Stimulated activated CD8-positive, alpha-beta memory T cell treated with anti-CD3 and anti-CD28 coated beads, Interleukin-12 subunit alpha, Interleukin-12 subunit beta, amount 100 ng/mL, for 4 hours (primary cell): ENCODE results near the gene PDE6B.
"Not testable (repeated sequence)": the region's sequence is repeated elsewhere in the genome, so short reads cannot be mapped to it uniquely, and the experiment has no call there.

Experiments
- DNase-seq: peaks from one replicate; pipeline ENCODE4 v3.0.0-alpha.2; 2020; ENCODE audit warnings: low read depth

The PDE6B gene

DNA sequence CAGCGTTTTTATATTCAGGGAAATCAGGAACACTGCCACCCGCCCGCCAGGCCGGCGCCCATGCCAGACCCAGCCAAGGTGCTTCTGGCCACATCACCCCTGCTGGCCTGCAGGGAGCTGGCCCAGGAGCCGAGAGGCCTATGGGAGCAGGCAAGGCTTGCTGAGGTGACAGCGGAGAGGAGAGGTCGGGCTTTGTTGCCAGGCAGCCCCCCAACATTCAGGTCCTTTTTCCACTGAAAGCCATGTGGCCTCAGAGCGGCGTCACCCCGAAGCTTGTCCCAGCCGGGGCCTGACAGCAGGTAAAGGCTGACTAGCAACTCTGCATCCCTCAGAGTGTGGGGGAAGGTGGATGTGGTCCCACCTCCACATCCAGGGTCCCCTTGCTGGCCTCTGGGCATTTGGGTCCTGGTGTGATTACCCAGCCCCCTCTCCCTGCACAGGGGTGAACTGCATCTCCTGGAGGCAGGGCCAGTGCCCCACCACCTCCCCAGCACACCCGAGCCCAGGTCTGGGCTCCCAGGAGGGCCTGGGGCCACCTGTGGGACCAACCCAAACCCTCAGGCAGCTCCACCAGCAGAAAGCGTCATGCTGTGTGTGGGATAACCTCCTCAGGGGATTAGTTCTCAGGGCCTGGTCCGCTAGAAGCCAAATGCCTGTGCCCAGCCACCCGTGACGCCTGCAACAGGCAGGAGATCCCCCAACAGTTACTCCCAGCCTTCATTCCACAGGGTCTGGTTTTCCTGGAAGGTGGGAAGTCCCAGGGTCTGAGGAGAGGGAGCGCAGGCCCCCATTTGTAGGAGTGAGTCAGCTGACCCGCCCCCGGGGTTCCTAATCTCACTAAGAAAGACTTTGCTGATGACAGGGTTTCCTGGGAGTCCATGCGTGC lies at the start of gene PDE6B:
TSS of gene PDE6B (plus strand) at position 869 of the 886 bp plus-strand sequence. CDS start 54 bp downstream, outside the sequence.
- DNase-seq = no peak

DNA sequence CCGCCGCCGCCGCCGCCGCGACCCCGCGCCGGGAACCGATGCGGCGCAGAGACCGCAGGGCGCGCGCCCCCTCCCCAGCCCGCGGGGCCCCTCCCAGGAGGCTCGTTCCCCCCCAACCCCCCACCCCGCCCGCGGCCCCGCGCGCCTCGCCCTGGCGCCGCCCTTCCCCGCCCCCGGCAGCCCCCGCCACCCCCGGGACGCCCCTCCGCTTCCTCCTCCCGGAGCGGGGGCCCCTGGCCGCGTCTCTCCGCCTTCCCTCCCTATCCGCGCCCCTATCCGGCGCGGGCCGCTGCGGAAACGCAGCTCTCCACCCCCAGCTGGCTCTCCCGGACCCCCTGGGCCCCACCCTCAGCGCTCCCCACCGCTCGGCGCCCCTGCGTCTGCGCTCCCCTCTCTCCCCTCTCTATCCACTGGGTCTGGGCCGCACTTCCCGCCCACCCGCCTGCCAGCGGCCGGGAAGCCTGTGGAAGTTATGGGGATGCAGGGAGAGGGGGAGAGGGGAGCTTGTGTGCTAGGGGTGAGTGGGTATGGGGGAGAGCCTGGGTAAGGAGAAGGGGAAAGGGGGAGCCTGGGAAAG lies 49.0 kb upstream of the PDE6B start, which contains the start of gene TMEM271:
TSS of gene TMEM271 (minus strand) at position 51 of the 577 bp plus-strand sequence. CDS start 233 bp downstream, outside the sequence.
- DNase-seq = no peak

DNA sequence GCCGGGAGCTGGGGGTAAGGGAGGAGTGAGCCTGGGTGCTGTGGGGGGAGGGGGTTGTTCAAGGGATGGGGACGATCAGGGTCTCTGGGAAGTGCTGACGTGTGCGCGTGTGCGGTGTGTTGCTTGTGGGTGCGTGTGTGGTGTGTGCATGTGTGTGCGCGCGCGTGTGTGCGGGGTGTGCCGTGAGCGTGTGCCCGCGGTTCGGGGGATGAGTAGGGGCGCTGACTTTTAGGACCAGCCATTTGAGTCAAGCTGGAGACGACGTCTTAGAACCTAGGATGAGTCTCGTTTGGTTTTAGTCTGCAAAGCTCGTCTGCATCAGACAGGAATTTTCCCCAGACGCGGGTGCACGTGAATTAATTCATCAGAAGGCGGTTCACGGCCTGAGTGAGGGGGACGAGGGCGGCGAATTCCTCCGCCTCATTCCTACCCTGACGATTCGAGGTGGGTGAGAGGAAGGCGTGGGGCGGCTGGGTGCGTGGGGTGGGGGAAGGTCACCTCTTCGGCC lies 48.3 kb upstream of the PDE6B start:
- DNase-seq = no peak

DNA sequence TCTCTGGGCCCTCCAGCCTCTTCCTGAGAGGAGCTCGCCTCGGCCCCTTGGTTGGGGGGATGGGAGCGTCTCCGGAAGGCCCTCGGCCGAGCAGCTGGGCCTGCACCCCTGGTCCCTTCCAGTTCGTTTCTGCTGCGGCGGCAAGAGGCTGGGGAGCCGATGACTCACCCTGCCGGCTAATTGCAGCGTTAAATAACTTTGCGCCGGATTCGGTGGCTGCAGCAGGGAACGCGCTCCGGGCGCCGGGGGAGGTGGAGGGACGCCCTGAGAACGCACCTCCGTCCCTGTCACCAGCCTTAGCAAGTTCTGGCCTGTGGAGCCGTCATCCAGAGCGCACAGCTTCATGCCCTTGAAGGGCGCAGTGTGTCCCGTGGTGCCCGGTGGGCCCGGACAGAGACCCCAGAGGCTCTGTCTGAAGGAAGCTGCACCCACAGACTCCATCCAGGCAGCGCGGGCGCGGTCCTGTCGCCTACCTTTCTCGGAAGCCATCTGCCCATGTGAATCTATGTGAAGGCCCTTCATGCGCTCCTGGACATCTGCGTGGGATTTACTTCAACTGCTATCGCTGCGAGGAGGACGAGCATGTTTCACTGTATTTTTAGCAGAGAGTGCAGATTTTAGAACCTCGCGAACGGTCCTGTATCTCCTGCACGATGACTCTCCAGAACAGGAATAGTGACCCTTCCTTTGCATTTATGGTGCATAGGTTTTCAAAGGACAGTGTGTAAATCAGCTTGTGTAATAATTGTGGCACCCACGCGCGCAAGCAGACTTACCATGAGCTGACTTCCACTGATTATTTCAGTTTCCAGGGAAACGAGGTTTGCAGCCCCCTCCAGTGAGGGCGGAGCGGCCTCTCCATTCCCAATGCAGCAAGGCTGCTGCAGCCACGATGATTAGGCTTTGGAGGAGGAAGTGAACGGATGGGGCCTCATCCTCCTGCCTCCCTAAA lies 47.6 kb upstream of the PDE6B start:
- DNase-seq = no peak

DNA sequence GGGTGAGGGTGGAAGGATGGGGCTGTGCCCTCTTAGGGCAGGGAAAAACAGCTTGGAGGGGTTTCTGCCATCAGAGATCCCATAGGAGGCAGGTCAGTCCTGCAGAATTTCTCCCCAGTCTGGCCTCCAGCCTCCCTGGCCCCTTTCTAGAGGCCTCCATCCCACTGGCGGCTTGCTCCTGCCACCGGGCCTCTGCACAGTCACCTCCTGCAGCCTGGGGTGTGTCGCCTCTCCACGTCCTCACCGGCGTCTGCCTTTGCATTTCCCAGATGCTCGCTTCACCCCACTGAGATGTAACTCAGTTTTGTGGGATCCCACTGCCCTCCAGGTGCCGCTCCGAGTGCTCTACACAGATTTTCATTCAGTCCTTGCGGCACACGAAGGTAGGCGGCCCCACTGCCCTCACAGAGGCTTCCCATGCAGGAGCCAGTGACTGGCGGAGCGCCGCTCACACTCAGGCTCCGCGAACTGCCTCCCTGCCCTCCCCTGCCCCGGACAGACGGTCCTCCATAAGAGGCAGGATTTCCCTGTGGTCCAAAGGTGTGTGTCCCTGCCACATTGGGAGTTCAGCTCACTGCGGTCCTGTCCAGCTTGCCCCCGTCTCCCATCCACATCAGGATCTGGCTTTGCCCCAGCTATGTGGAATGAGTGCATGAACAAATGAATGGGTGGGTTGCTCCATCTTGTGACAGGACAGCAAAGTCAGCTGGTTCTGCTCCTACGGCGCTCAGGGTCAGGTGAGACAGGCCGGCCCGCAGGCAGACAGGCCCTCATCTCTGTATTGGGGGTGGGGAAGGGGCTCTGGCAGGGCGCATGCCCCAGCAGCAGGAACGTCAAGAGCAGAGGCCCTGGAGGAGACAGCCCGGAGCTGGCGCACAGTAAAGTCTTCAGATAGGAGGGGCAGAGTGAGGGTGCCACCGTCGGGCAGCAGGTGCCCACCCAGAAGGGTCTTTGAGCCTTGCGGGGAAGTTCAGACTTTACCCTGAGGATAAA lies 46.6 kb upstream of the PDE6B start:
- DNase-seq = no peak

DNA sequence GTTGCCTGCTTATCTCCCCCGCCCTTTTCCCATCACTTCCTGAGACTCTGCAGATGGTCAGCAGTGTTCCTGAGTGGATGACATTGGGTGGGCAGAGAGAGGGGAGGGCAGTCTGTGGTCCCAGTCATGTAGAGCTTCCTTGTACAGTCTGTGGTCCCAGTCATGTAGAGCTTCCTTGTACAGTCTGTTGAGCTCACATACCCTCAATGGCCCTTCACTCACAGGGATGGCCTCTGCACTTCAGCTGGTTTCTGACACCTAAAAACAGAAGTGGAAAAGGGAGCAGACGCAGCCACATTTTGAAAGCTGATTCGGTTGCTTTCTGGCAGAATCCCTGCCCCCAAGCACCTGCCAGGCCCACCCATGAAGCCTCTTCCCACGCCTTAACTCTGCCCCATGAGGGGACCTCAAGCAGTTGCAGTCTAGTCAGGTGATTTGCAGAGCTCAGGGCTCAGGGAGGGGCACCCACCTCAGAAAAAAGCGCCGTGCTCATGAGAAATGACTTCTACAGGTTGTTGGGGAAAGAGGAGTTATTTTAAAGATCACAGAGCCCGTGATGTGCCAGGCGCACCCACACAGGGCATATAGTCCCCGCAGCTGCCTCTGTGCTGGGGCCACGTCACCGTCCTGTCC lies 45.7 kb upstream of the PDE6B start:
- DNase-seq = no peak

DNA sequence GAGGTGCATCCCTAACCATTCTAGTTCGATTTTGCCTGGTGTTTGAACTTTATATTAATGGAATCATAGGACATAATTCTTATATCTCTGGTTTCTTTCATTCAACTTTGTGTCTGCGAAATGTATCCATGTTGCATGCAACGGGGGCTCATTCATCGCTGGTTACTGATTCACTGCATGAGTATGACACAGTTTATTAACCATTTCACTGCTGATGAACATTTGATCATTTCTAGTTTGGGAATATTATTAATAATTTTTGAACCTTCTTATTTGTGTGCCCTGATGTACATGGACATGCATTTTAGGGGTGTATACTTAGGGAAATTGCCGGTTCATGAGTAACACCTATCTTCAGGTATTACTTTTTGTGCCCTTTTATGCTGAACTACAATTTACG lies 44.2 kb upstream of the PDE6B start:
- DNase-seq = no peak

DNA sequence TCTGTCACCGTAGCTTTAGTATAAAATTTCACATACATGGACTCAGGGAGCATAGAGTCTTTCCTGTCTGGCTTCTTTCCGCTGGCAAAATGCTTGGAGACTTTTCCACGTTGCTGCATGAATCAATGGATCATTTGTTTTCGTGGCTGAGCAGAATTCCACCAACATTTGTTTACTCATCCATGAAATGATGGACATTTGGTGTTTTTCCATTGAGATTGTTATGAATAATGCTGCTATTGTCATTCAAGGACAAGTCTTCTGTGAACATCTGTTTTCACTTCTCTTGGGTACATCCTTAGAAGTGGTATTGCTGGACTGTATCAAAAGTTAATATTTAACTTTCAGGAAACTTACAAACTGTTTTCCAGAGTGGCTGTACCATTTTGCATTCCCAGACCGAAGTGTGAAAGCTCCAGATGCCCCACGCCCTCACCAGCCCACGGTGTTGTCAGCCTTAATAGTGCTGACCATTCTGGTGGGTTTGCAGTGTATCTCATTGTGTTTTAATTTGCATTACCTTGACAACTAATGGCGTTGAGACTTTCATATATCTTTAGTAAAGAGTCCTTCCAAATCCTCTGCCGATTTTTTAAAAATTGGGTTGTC lies 43.5 kb upstream of the PDE6B start:
- no peak for DNase-seq

DNA sequence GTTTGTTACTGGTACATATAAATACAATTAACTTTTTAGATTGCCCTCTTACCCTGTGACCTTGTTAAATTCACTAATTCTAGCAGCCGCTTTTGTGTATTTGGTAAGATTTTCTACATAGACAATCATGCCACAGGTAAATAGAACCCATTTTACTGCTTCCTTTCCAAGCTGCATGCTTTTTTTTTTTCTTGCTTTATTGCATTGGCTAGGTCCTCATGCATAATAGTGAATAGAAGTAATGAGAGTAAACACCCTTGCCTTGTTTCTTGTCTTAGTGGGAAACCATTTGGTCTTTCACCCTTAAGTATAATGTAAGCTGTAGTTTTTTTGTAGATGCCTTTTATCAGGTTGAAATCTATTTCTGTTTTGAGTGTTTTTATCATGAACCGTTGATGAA lies 41.6 kb upstream of the PDE6B start:
- no peak for DNase-seq

DNA sequence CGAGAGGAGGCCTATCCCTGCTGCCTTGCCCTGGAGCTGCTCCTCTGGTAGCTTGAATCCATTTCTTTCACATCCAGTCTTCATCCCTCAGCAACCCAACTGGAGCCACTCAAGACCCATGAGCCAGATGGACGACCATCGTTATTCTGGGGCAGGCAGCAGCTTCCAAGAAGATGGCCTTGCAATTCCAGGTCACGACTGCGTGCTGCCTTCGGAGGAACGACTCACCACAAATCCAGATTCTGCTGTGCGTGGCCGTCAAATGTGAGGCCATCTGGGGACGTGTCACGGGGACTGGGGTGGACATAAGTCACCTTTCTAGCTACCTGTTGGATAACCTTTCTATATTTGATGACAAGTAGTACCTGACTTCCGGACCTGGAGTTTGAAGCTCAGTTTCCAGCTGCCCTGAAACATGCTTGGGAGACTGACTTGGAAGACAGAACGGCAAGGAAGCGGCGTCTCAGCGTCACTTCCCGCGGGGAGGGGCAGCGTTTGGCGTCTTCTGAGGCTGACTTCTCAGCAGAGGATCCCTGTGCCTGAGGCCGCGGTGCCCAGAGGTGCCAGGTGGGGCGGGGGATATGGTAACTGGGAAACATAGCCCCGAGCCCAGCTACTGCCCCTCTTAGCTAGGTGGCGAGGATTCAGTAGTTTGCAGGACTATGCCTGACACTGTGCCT lies 37.6 kb upstream of the PDE6B start:
- no peak for DNase-seq

DNA sequence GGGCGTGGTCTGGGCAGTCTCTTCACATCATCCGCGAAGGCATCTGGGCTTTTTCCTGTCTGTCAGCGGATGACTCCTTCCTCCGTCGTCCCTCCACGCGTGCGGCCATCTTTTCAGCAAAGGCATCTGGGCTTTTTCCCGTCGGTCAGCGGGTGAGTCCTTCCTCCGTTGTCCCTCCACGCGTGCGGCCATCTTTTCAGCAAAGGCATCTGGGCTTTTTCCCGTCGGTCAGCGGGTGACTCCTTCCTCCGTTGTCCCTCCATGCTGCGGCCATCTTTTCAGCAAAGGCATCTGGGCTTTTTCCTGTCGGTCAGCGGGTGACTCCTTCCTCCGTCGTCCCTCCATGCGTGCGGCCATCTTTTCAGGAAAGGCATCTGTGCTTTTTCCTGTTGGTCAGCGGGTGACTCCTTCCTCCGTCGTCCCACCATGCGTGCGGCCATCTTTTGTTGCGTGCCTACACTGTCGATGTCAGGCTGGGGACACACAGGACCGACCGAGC lies 37.0 kb upstream of the PDE6B start:
- DNase-seq = no peak

DNA sequence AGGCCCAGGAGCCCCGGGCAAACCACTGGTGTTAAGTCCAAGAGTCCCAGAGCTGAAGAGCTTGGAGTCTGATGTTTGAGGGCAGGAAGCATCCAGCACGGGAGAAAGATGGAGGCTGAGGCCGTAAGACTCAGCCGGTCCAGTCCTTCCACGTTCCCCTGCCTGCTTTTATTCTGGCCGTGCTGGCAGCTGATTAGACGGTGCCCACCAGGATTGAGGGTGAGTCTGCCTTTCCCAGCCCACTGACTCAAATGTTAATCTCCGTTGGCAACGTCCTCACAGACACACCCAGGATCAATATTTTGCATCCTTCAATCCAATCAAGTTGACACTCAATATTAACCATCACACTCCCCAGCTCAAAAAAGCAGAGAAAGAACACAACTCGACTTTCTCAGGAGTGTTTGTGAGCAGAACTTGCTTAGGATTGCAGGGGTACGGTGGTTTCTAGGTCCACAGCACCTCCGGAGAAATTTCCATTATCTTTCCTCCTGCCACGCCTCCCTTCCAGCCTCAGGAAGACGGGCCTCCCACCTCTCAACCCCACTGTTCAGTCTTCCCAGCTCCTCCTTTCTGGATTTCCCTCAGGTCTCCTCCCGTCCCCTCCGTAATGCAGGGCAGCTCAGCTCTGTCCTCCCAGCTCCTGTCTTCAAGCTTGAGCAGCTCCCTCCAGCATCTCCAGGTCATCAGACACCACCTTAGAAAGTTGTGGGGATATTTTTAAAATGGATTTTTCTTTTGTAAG lies 36.0 kb upstream of the PDE6B start:
- no peak for DNase-seq

DNA sequence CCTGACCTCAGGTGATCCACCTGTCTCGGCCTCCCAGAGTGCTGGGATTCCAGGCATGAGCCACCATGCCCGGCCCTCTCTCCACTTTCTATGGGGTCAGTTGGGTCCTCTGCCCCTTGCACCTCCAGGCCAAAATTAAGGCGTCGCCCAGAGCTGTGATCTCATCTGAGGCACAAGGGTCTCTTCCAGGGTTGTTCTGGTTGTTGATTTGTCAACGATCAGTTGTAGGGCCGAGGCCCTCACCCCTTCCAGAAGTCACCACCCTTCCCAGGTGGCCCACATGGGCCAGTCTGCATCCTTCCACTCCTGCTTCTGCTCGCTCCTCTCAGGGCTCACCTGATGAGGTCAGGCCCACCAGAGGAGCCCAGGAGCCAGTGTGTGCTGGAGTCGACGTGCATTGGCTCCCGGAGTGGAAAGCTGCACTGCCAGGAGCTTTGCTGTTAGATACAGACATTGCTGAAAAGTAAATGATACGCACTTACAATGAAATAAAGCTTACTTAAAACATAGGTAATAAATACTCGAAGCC lies 35.0 kb upstream of the PDE6B start:
- DNase-seq = no peak

DNA sequence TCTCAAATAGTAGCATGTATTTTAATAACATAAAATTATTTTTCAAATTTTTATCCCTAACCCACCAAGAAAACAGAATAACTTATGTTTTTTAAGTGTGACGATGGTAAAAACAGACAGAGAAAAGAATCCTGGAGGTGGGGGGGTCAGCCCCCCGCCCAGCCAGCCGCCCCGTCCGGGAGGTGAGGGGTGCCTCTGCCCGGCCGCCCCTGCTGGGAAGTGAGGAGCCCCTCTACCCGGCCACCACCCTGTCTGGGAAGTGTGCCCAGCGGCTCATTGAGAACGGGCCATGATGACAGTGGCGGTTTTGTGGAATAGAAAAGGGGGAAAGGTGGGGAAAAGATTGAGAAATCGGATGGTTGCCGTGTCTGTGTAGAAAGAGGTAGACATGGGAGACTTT lies 33.2 kb upstream of the PDE6B start:
- not testable (repeated sequence) for DNase-seq

DNA sequence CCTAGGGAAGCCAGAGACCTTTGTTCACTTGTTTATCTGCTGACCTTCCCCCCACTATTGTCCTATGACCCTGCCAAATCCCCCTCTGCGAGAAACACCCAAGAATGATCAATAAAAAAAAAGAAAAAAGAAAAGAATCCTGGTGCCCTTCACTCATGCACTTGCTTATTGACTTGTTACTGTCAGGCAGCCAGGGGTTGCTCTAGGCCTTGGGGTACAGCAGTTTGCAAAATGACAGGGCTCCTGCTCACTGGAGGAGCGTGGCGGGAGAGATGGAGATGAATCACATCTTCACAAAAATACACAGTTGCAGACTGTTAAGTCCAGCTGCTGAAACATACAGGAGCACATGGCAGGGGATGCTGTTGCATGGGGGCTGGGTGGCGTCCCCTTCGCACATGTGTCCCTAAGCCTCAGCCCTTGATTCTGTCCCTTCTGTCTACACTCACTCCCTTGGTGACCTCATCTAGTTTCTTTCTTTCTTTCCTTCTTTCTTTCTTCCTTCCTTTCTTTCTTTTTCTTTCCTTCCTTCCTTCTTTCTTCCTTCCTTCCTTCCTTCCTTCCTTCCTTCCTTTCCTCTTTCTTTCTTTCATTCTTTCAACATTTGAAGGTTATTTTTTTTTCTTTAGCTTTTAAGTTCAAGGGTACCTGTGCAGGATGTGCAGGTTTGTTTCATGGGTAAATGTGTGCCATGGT lies 32.4 kb upstream of the PDE6B start:
- DNase-seq = no peak

DNA sequence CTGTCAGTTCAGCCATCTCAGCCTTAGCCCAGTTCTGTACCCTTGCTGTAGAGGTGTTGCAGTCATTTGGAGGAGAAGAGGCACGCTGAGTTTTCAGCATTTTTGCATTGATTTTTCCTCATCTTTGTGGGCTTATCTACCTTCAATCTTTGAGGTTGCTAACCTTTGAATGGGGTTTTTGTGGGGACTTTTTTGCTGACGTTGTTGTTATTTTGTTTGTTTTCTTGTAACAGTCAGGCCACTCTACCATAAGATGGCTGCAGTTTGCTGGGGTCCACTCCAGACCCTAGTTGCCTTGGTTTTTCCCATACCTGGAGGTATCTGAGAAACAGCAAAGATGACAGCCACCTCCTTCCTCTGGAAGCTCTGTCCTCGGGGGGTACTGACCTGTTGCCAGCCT lies 26.4 kb upstream of the PDE6B start:
- no peak for DNase-seq

DNA sequence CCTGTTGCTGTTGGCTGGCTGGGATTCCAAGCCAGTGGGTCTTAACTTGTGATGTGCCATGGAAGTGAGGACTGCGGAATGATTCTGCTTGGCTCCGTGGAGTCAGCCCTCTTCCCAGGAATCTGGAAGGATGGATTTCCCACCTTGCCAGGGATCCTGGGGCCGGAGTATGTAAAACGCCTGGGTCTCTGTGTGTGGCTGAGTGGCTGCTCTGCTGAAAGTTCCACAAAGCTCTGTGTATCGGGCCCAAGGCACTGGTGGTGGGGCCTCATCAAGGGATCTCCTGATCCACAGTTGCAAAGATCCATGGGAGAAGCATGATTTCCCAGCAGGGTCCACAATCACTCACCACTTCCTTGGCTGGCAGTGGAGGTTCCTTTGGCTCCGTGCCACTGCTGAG lies 25.2 kb upstream of the PDE6B start:
- no peak for DNase-seq
